OCI-LY3 (cell line): ENCODE measurements around the gene TMEM59.

Source experiments
- CTCF ChIP-seq: fragments of 200-600, 300-600 bp; sonication (generic); IDR thresholded peaks from 2 replicates; pipeline ENCODE4 v1.5.1; 2014; ENCODE audit warnings: antibody characterized with exemption, low read length, low read depth
- EZH2phosphoT487 ChIP-seq: fragments of 200-600 bp; shearing (Covaris generic); IDR thresholded peaks from 2 replicates; pipeline ENCODE4 v1.6.1; 2018; ENCODE audit warnings: antibody characterized with exemption, mixed run types, low read depth

GRCh38 chr1:54096227-54096876 is 43.3 kb upstream of the TMEM59 start:
- TF ChIP-seq CTCF = no peak
- no peak for TF ChIP-seq EZH2phosphoT487
